ENCODE results near the gene KMT2D. TPM values are rescaled to one million over a fixed set of nuclear protein-coding genes. Genes with fewer than 3 reads are reported as not detected.

Gene KMT2D
- total and polyA plus RNA-seq, 10 of the 15 experiments (the other 5 are each of a cell fraction or from before 2014, with no cell fraction given), result 0.51 to 71.5 (median 10.4) TPM

- Histone ChIP-seq H3K27me3 (replicated peaks in 1 of 2; ENCODE audit: control insufficient read depth in 2 of 2, insufficient read depth in 2 of 2, low read length in 1 of 2) (no peaks in the 10 kb centered on the region), H3K4me3 (no peak overlapping the region), H3K9me3 (replicated peaks; ENCODE audit: control insufficient read depth, insufficient read depth, low read length) (no peaks in the 10 kb centered on the region), H3K27ac (ENCODE audit: control insufficient read depth, insufficient read depth) (no peak overlapping the region), H3K9ac (ENCODE audit: control insufficient read depth, insufficient read depth, low read length) (no peak overlapping the region), H3K4me2 (ENCODE audit: control insufficient read depth, insufficient read depth) (no peak overlapping the region), H3K36me3 (ENCODE audit: control insufficient read depth in 2 of 2, insufficient read depth in 2 of 2, low read length in 1 of 2) (peaks cover 0 to 20% of the 10 kb centered on the region in 2 experiments; a peak in 2 of 4 replicates), H4K20me1 (ENCODE audit: control insufficient read depth, insufficient read depth) (no peaks in the 10 kb centered on the region), H3K4me1 (ENCODE audit: control insufficient read depth, insufficient read depth, low read length) (0 out of 2 replicates have a peak, but pooled peaks cover 3% of the 10 kb centered on the region), H2AFZ (ENCODE audit: control insufficient read depth, low read depth, low read length) (no peak overlapping the region), H3K79me2 (ENCODE audit: control insufficient read depth, insufficient read depth, low read length) (peaks cover 21% of the 10 kb centered on the region)
- ChIA-PET RAD21 (ENCODE audit: unreplicated experiment) (interaction anchor here (1.2 to 5.0 kb wide), 2 partner anchors 17 to 27 kb away, joined by 4 to 62 read pairs; partner anchors contain the start of gene DDN), SMC1A (ENCODE audit: uncharacterized antibody, unreplicated experiment) (interaction anchor here (0.7 to 7.5 kb wide), 5 partner anchors 10 to 45 kb away, joined by 3 to 47 read pairs (median 6); partner anchors contain the start of gene DDN), POLR2A (interaction anchor here (1.1 to 4.9 kb wide), 3 partner anchors 16 to 163 kb away, joined by 3 to 52 read pairs (median 4); partner anchors contain the start of gene DDN), CTCF (interaction anchor here (0.7 to 11.1 kb wide), 10 partner anchors 9 to 163 kb away, joined by 3 to 172 read pairs (median 6); partner anchors contain the start of genes DDN and DDX23)
- ATAC-seq (no peak), FAIRE-seq (no peak), DNase-seq (ENCODE audit: low read depth, low spot score) (no peak)
- intact Hi-C loops (cut with micrococcal nuclease; ENCODE audit: unreplicated experiment), result no loop called here
- WGBS (ENCODE audit: insufficient coverage, insufficient replicate concordance, low lambda C conversion rate, missing lambda C conversion rate), result 94% methylated on average over 1 of the region's 1 CpG
- in situ Hi-C loops (cut with MboI), result no loop called here
- BruUV-seq (replicated peaks), result no TSS peak
- TF ChIP-seq POLR2A (IDR thresholded peaks at IDR 0.05; ENCODE audit: low read depth, low read length) (no peak), KAT2A (conservative IDR thresholded peaks at IDR 0.05; ENCODE audit: control insufficient read depth, low read depth, low read length) (no peak), CBFB (IDR thresholded peaks at IDR 0.05; ENCODE audit: low read depth) (no peak), ZNF207 (IDR thresholded peaks at IDR 0.05; ENCODE audit: borderline replicate concordance) (no peak), LARP7 (IDR thresholded peaks at IDR 0.05) (no peak), ATF2 (IDR thresholded peaks at IDR 0.05; ENCODE audit: low read length) (no peak), STAT1 (conservative IDR thresholded peaks at IDR 0.05) (no peak), EZH2 (IDR thresholded peaks at IDR 0.05; ENCODE audit: borderline replicate concordance, control insufficient read depth, low read depth, low read length) (no peak), POLR2AphosphoS5 (IDR thresholded peaks at IDR 0.05; ENCODE audit: low read length) (no peak), PML (IDR thresholded peaks at IDR 0.05; ENCODE audit: low read length) (no peak), NFYA (IDR thresholded peaks at IDR 0.05; ENCODE audit: borderline replicate concordance, low read depth, low read length) (no peak), NKRF (conservative IDR thresholded peaks at IDR 0.05) (no peak), HDAC2 (IDR thresholded peaks at IDR 0.05) (no peak), JUND (IDR thresholded peaks at IDR 0.05; ENCODE audit: low read depth, low read length) (no peak), E4F1 (IDR thresholded peaks at IDR 0.05; ENCODE audit: borderline replicate concordance, partially characterized antibody) (no peak), ZBTB4 (CRISPR knock-in tag; IDR thresholded peaks at IDR 0.05) (no peak), CREB1 (IDR thresholded peaks at IDR 0.05; ENCODE audit: low read depth) (no peak)
These were observed 45.4 kb downstream of the KMT2D start for GRCh38 chr12:49015196-49015595.

All from GM12878 (cell line).